ENCODE data around the gene RAPGEF1. TPM values are rescaled to one million over a fixed set of nuclear protein-coding genes. Genes with fewer than 3 reads are reported as not detected.
A peak's percentile ranks its signal among the peaks of the same experiment; 100 is the strongest.

The RAPGEF1 gene
- total and polyA plus RNA-seq, 2 of the 13 experiments (the other 11 are each of a cell fraction or from before 2014, with no cell fraction given) = 21.2 to 38.9 TPM

- 0 out of 2 replicates have a peak, but pooled peaks have one; percentile 6 for TF ChIP-seq BCL6 (CRISPR knock-in tag; IDR thresholded peaks at IDR 0.05)
- TF ChIP-seq, protein P1, sequence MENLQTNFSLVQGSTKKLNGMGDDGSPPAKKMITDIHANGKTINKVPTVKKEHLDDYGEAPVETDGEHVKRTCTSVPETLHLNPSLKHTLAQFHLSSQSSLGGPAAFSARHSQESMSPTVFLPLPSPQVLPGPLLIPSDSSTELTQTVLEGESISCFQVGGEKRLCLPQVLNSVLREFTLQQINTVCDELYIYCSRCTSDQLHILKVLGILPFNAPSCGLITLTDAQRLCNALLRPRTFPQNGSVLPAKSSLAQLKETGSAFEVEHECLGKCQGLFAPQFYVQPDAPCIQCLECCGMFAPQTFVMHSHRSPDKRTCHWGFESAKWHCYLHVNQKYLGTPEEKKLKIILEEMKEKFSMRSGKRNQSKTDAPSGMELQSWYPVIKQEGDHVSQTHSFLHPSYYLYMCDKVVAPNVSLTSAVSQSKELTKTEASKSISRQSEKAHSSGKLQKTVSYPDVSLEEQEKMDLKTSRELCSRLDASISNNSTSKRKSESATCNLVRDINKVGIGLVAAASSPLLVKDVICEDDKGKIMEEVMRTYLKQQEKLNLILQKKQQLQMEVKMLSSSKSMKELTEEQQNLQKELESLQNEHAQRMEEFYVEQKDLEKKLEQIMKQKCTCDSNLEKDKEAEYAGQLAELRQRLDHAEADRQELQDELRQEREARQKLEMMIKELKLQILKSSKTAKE (CRISPR knock-in tag; IDR thresholded peaks at IDR 0.05; ENCODE audit: borderline replicate concordance) = 0 out of 2 replicates have a peak, but pooled peaks have one; percentile 15
- no peak for TF ChIP-seq TCF12 (IDR thresholded peaks at IDR 0.05)
- no peak for TF ChIP-seq TCF12 (CRISPR knock-in tag; IDR thresholded peaks at IDR 0.05)
- no peak; the same call in 1 of the 2 replicates for TF ChIP-seq SAP130 (CRISPR knock-in tag; IDR thresholded peaks at IDR 0.05; ENCODE audit: low read depth)
- TF ChIP-seq ZNF230 (CRISPR knock-in tag; IDR thresholded peaks at IDR 0.05) = 0 out of 2 replicates have a peak, but pooled peaks have one; percentile 29
- TF ChIP-seq YEATS4 (CRISPR knock-in tag; IDR thresholded peaks at IDR 0.05; ENCODE audit: borderline replicate concordance) = no peak
- TF ChIP-seq ZNF235 (CRISPR knock-in tag; IDR thresholded peaks at IDR 0.05; ENCODE audit: borderline replicate concordance) = no peak
- no peak for TF ChIP-seq ZNF562 (CRISPR knock-in tag; IDR thresholded peaks at IDR 0.05; ENCODE audit: borderline replicate concordance)
- no peak for TF ChIP-seq SETDB1 (CRISPR knock-in tag; IDR thresholded peaks at IDR 0.05; ENCODE audit: borderline replicate concordance)
- TF ChIP-seq PCBP2 (optimal IDR thresholded peaks at IDR 0.05; ENCODE audit: low read depth, low read length, poor library complexity, severe bottlenecking) = no peak
- TF ChIP-seq MIER2 (CRISPR knock-in tag; IDR thresholded peaks at IDR 0.05) = no peak
- TF ChIP-seq ZNF451 (CRISPR knock-in tag; IDR thresholded peaks at IDR 0.05) = no peak
- TF ChIP-seq, protein P2, sequence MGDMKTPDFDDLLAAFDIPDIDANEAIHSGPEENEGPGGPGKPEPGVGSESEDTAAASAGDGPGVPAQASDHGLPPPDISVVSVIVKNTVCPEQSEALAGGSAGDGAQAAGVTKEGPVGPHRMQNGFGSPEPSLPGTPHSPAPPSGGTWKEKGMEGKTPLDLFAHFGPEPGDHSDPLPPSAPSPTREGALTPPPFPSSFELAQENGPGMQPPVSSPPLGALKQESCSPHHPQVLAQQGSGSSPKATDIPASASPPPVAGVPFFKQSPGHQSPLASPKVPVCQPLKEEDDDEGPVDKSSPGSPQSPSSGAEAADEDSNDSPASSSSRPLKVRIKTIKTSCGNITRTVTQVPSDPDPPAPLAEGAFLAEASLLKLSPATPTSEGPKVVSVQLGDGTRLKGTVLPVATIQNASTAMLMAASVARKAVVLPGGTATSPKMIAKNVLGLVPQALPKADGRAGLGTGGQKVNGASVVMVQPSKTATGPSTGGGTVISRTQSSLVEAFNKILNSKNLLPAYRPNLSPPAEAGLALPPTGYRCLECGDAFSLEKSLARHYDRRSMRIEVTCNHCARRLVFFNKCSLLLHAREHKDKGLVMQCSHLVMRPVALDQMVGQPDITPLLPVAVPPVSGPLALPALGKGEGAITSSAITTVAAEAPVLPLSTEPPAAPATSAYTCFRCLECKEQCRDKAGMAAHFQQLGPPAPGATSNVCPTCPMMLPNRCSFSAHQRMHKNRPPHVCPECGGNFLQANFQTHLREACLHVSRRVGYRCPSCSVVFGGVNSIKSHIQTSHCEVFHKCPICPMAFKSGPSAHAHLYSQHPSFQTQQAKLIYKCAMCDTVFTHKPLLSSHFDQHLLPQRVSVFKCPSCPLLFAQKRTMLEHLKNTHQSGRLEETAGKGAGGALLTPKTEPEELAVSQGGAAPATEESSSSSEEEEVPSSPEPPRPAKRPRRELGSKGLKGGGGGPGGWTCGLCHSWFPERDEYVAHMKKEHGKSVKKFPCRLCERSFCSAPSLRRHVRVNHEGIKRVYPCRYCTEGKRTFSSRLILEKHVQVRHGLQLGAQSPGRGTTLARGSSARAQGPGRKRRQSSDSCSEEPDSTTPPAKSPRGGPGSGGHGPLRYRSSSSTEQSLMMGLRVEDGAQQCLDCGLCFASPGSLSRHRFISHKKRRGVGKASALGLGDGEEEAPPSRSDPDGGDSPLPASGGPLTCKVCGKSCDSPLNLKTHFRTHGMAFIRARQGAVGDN (CRISPR knock-in tag; IDR thresholded peaks at IDR 0.05) = peak; percentile 83
- TF ChIP-seq RAD21 (CRISPR knock-in tag; IDR thresholded peaks at IDR 0.05) = 0 out of 2 replicates have a peak, but pooled peaks have one; percentile 29
- no peak for TF ChIP-seq ZNF512 (CRISPR knock-in tag; IDR thresholded peaks at IDR 0.05)
- TF ChIP-seq THAP11 (CRISPR knock-in tag; IDR thresholded peaks at IDR 0.05) = no peak
- TF ChIP-seq ZNF598 (CRISPR knock-in tag; IDR thresholded peaks at IDR 0.05; ENCODE audit: borderline replicate concordance) = peak; percentile 72; the same call in 1 of the 2 replicates
- 0 out of 2 replicates have a peak, but pooled peaks have one; percentile 18 for TF ChIP-seq NFKB2 (CRISPR knock-in tag; IDR thresholded peaks at IDR 0.05; ENCODE audit: borderline replicate concordance)
- no peak for TF ChIP-seq ZNF652 (CRISPR knock-in tag; IDR thresholded peaks at IDR 0.05; ENCODE audit: borderline replicate concordance, low read depth)
- no peak for TF ChIP-seq ATF3 (CRISPR knock-in tag; IDR thresholded peaks at IDR 0.05)
Measured at GRCh38 chr9:131606896-131607567, 132.8 kb downstream of the RAPGEF1 start (continued).
